A673 (cell line): Measurements from ENCODE around the gene SYCN. TPM values are rescaled to one million over a fixed set of nuclear protein-coding genes. Genes with fewer than 3 reads are reported as not detected.
"Not testable (repeated sequence)": the region's sequence is repeated elsewhere in the genome, so short reads cannot be mapped to it uniquely, and the experiment has no call there.

Experiments used
- BruUV-seq: library from RNA; stranded (reverse); fragments of 400-500 nt; replicated peaks from 2 replicates; lab custom pipeline; 2021; lab: Mats Ljungman, UMichigan
- CTCF ChIA-PET: fragments of 300-600 bp; sonication (Branson Sonifier 250); formaldehyde crosslinking; loops from one replicate; lab custom pipeline; 2022; ENCODE audit warnings: antibody characterized with exemption; lab: Charles Lee
- POLR2A ChIA-PET: fragments of 300-600 bp; sonication (Branson Sonifier 250); formaldehyde crosslinking; loops from one replicate; lab custom pipeline; 2022; ENCODE audit warnings: antibody characterized with exemption; ENCODE audit not compliant: low non-redundant PET; lab: Charles Lee
- DNase-seq: peaks from one replicate; pipeline ENCODE4 v3.0.0-alpha.2; 2015; ENCODE audit warnings: low spot score
- H3K27ac ChIP-seq: fragments of 200-600 bp; sonication (generic); 2 replicates; pipeline ENCODE4 v1.5.1; 2016; ENCODE audit warnings: mixed run types, low read depth, mild to moderate bottlenecking, mixed read lengths, antibody characterized with exemption, low read length; ENCODE audit not compliant: poor library complexity, severe bottlenecking
- H3K27me3 ChIP-seq: fragments of 200-600 bp; sonication (generic); replicated peaks from 2 replicates; pipeline ENCODE4 v1.6.1; 2017; ENCODE audit warnings: mixed run types, low read depth, mild to moderate bottlenecking, mixed read lengths, antibody characterized with exemption, low read length; ENCODE audit not compliant: insufficient read depth, poor library complexity
- H3K36me3 ChIP-seq: fragments of 200-600 bp; sonication (generic); 2 replicates; pipeline ENCODE4 v1.6.1; 2016; ENCODE audit warnings: mixed run types, mild to moderate bottlenecking, mixed read lengths, antibody characterized with exemption, low read length; ENCODE audit not compliant: insufficient read depth, poor library complexity, severe bottlenecking
- H3K4me1 ChIP-seq: fragments of 200-600 bp; sonication (generic); 2 replicates; pipeline ENCODE4 v1.6.1; 2017; ENCODE audit warnings: mixed run types, mild to moderate bottlenecking, mixed read lengths, antibody characterized with exemption, low read length; ENCODE audit not compliant: insufficient read depth, poor library complexity, severe bottlenecking
- H3K4me3 ChIP-seq: fragments of 200-600 bp; sonication (generic); 2 replicates; pipeline ENCODE4 v1.5.1; 2016; ENCODE audit warnings: low read depth, mixed run types, mild to moderate bottlenecking, mixed read lengths, low read length; ENCODE audit not compliant: poor library complexity, severe bottlenecking
- H3K9me3 ChIP-seq: fragments of 200-600 bp; sonication (generic); 2 replicates; pipeline ENCODE4 v1.6.1; 2016; ENCODE audit warnings: mixed run types, low read depth, mild to moderate bottlenecking, mixed read lengths, antibody characterized with exemption, low read length; ENCODE audit not compliant: poor library complexity, severe bottlenecking
- EZH2 ChIP-seq: fragments of 200-600 bp; sonication (generic); IDR thresholded peaks from 2 replicates; pipeline ENCODE4 v1.6.1; 2017; ENCODE audit warnings: borderline replicate concordance, low read depth, mild to moderate bottlenecking, mixed read lengths, antibody characterized with exemption, low read length; ENCODE audit not compliant: poor library complexity, severe bottlenecking
- intact Hi-C: fragments of 100-400 bp; cut with micrococcal nuclease; formaldehyde crosslinking; loops from one replicate; pipeline ENCODE4 v1.10.0; 2022; ENCODE audit not compliant: unreplicated experiment
- total RNA-seq: library from RNA; stranded (reverse); gene quantifications from 2 replicates; pipeline ENCODE4 v1.2.3, GENCODE V29; 2021
- TF ChIP-seq, protein P1 (sequence below): fragments of 300-800, 200-600 bp; sonication (generic); conservative IDR thresholded peaks from 2 replicates; pipeline ENCODE4 v1.5.1; 2017; ENCODE audit warnings: low read depth, mild to moderate bottlenecking, antibody characterized with exemption, low read length, moderate library complexity, mixed read lengths

SYCN gene
- total RNA-seq, 1 experiment from 2014 or later, result not detected

DNA sequence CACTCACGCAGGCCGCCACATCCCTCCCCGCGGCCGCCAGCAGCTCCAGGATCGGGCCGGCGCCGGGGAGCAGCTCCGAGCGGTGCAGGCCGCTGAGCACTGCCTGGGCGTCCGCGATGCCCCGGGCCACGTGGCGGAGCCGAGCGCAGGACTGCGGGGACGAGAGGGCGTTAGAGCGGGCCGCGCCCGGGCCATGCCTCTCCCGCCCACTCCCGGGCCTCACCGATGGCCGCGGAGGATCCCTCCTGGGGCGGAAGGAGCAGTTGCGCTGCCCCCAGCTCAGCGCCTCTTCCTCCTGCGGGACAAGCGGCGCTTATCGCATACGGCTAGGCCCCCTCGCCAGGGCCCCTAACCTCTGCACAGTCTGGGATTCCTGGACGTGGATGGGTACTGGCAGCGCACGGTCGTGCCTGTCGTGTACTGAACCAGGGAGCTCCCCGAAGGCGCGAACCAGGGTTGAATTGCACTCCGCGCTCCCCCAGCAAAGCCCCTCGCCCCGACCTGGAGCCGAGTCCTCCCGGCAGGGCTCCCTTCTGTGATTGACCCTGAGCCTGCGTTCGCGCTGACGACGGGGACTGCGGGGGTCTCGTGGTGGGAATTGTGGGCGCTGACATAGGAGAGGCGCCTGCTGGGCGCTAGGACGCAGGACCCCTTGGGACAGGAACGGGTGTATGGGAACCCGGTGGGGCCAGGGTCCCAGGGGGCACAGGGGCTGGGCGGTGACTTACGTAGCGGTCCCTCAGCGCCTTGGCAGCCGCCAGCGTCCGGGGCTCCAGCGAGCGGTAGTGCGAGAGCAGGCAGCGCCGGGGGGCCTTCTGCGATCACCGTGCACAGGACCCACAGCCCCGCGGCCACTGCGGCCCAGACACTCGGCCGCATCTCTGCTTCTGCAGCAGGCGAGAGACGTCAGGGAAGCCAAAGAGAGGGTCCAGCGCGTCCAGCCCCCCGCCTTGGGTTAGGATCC lies 43.9 kb upstream of the SYCN start:
- no peak for DNase-seq
- H3K27me3 ChIP-seq, result peaks cover 45% of the 10 kb centered on the region
- no TSS peak for BruUV-seq
- intact Hi-C loops, result no loop called here
- TF ChIP-seq EZH2, result peak; percentile 61
- TF ChIP-seq, protein P1, sequence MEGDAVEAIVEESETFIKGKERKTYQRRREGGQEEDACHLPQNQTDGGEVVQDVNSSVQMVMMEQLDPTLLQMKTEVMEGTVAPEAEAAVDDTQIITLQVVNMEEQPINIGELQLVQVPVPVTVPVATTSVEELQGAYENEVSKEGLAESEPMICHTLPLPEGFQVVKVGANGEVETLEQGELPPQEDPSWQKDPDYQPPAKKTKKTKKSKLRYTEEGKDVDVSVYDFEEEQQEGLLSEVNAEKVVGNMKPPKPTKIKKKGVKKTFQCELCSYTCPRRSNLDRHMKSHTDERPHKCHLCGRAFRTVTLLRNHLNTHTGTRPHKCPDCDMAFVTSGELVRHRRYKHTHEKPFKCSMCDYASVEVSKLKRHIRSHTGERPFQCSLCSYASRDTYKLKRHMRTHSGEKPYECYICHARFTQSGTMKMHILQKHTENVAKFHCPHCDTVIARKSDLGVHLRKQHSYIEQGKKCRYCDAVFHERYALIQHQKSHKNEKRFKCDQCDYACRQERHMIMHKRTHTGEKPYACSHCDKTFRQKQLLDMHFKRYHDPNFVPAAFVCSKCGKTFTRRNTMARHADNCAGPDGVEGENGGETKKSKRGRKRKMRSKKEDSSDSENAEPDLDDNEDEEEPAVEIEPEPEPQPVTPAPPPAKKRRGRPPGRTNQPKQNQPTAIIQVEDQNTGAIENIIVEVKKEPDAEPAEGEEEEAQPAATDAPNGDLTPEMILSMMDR, result no peak
- no peak overlapping the region for H3K27ac ChIP-seq
- no peaks in the 10 kb centered on the region for H3K9me3 ChIP-seq
- H3K36me3 ChIP-seq, result no peaks in the 10 kb centered on the region
- CTCF ChIA-PET, result no interaction called here
- H3K4me1 ChIP-seq, result no peaks in the 10 kb centered on the region
- H3K4me3 ChIP-seq, result no peak overlapping the region
- POLR2A ChIA-PET, result no interaction called here

DNA sequence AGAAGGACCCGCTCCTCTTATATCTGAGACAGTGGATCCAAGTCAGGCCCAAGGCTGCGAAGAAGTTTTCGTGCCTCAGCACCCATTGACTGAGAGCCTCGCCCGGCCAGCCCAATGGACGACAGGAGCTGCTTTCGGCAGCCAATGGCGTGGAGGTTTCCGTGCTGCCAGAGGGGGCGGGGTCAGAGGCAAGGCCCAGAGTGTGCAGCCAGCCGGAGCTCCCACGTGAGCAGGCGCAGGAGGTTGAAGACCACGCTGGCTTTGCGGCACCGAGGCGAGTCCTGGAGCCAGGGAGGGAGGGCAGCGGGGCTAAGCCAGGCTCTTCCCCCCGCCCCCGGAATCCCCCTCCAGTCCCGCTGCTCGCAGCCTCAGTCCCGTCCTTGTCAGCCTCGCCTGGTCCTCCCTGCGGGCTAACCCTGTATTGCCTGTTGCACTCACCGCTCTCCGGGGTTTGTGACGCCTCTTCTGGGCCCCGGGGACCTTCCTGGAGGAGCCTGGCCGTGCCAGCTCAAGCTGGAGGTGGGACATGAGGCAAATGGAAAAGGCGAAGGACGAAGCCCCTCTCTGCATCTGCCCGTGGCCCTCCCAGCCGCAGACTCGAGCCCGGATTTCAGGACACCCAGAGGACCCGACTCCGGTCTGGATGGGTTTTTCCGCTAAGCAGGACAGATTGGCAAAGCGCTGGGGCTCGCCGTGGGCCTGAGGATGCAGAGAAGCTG lies 43.0 kb upstream of the SYCN start:
- H3K27me3 ChIP-seq, result peaks cover 40% of the 10 kb centered on the region
- H3K9me3 ChIP-seq, result no peaks in the 10 kb centered on the region
- DNase-seq, result peak; percentile 45
- H3K27ac ChIP-seq, result no peak overlapping the region
- TF ChIP-seq, protein P1, result no peak
- TF ChIP-seq EZH2, result no peak
- ChIA-PET POLR2A (no interaction called here), CTCF (no interaction called here)
- no peaks in the 10 kb centered on the region for H3K36me3 ChIP-seq
- no TSS peak for BruUV-seq
- no peak overlapping the region for H3K4me3 ChIP-seq
- intact Hi-C loops, result no loop called here
- H3K4me1 ChIP-seq, result no peaks in the 10 kb centered on the region

DNA sequence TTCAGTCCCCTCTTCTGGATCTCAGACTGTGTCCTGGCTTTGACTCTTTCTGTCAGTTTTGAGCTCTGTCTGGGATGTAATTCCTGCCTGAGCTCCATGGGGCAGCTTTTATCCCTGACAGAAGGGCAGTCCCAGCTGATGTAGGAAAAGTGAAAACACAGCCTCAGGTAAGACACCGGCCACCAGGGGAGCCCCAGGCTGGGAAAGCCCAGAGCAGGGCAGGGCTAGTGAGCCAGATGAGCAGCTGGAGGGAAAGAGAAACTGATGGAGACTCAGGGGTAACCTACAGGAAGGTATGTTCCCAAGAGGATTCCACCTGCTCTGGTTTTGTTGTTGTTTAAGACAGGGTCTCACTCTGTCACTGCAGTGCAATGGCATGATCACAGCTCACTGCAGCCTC lies 41.1 kb upstream of the SYCN start:
- intact Hi-C loops, H3K36me3 ChIP-seq, H3K4me3 ChIP-seq, BruUV-seq, H3K4me1 ChIP-seq, POLR2A ChIA-PET, DNase-seq, H3K9me3 ChIP-seq, H3K27ac ChIP-seq: not testable (repeated sequence)
- H3K27me3 ChIP-seq, result peaks cover 33% of the 10 kb centered on the region
- CTCF ChIA-PET, result interaction anchor here (0.6 kb wide), 1 partner anchor 162 kb away, joined by 6 read pairs; no protein-coding TSS in a partner anchor

DNA sequence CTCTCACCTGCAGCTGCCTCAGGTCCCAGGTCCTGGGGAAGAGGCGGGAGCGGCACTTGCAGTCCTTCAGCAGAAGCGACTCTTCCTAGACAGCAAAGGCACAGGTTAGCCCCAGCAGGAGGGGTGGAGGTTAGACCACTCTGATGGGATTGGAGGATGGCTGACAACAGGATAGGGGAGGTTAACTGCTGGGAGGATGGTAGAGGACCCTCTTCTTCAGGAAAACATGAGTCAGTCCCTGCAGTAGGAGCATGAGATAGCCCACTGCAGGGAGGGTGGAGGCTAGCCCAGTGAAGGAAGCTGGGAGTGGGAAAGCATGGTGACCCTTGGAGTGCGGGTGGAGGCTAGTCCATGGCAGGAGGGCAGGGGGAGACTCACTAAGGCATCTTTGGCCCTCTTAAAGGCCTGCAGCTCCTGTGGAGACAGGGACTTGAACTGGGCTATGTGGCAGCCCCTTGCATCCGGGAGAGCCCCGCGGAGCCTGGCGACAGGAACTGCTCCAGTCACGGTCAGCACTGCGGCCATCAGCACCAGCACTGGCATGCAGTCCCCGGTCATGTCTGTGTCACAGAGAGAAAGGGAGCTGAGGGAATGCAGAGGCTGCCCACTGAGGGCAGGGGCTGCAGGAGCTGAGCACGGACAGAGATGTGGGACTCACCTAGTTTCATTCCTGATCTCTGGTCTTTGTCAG lies 40.5 kb upstream of the SYCN start, which contains the start of gene IFNL3:
IFNL3 (minus strand) TSS at position 597 of the 691 bp plus-strand sequence; CDS start at position 558, 39 bp downstream.
- H3K27ac ChIP-seq, intact Hi-C loops, DNase-seq, H3K9me3 ChIP-seq, H3K4me3 ChIP-seq, H3K36me3 ChIP-seq, POLR2A ChIA-PET, H3K4me1 ChIP-seq, BruUV-seq: not testable (repeated sequence)
- CTCF ChIA-PET, result interaction anchor here (0.6 kb wide), 1 partner anchor 162 kb away, joined by 6 read pairs; no protein-coding TSS in a partner anchor
- peaks cover 27% of the 10 kb centered on the region for H3K27me3 ChIP-seq

DNA sequence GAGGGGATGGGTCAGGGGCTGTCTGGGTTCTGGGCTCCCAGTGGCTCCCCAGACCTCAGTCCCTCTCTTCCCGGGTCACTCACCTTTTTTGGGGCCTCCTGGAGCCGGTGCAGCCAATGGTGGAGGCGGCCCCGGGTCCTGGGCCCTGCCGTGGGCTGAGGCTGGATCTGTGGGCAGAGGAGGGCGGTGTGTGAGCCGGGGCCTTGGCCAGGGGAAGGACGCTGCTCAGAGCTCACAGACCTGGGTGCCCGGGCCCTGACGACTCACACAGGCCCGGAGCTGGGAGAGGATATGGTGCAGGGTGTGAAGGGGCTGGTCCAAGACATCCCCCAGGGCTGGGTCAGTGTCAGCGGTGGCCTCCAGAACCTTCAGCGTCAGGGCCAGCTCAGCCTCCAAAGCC lies 39.7 kb upstream of the SYCN start:
- H3K9me3 ChIP-seq, POLR2A ChIA-PET, DNase-seq, CTCF ChIA-PET, H3K27ac ChIP-seq, H3K36me3 ChIP-seq, intact Hi-C loops, BruUV-seq, H3K4me3 ChIP-seq, H3K4me1 ChIP-seq: not testable (repeated sequence)
- peaks cover 20% of the 10 kb centered on the region for H3K27me3 ChIP-seq
